AG04450 (cell line): ENCODE data around the gene ASPDH. TPM values are rescaled to one million over a fixed set of nuclear protein-coding genes. Genes with fewer than 3 reads are reported as not detected.

Experiments used
- CTCF ChIA-PET: fragments of 300-600, 350-600 bp; formaldehyde crosslinking; extraction: SDS; loops from one replicate; lab custom pipeline; 2022; ENCODE audit warnings: antibody characterized with exemption, inconsistent platforms; lab: Charles Lee
- POLR2A ChIA-PET: fragments of 350-600 bp; formaldehyde crosslinking; extraction: SDS; loops from one replicate; lab custom pipeline; 2021; ENCODE audit warnings: antibody characterized with exemption, inconsistent platforms; lab: Yijun Ruan, JAX
- DNase-seq: peaks from one replicate; pipeline ENCODE4 v3.0.0-alpha.2; 2011; ENCODE audit warnings: low read depth, low spot score
- H3K27ac ChIP-seq: one replicate; pipeline ENCODE4 v1.5.1; 2012; ENCODE audit warnings: low read depth, low read length, control low read depth
- H3K27me3 ChIP-seq: one replicate; pipeline ENCODE4 v1.6.0; 2012; ENCODE audit warnings: low read length; ENCODE audit not compliant: control insufficient read depth, insufficient read depth
- H3K4me3 ChIP-seq: 2 replicates; pipeline ENCODE4 v1.5.1; 2011; ENCODE audit warnings: mild to moderate bottlenecking, low read depth, low read length, control low read depth
- H3K9me3 ChIP-seq: 2 replicates; pipeline ENCODE4 v1.5.1; 2012; ENCODE audit warnings: low read length; ENCODE audit not compliant: control insufficient read depth, insufficient read depth
- polyA plus RNA-seq: library from polyadenylated mRNA; depleted of rRNA; stranded (reverse); fragments of >200 nt; gene quantifications from 2 replicates; pipeline ENCODE4 v1.2.3, GENCODE V29; 2011; rRNA removed
- TF ChIP-seq, protein P1 (sequence below): IDR thresholded peaks from 2 replicates; pipeline ENCODE4 v1.5.1; 2011; ENCODE audit warnings: low read depth, low read length, control low read depth, inconsistent platforms

The ASPDH gene
- polyA plus RNA-seq, 1 experiment: not detected

DNA sequence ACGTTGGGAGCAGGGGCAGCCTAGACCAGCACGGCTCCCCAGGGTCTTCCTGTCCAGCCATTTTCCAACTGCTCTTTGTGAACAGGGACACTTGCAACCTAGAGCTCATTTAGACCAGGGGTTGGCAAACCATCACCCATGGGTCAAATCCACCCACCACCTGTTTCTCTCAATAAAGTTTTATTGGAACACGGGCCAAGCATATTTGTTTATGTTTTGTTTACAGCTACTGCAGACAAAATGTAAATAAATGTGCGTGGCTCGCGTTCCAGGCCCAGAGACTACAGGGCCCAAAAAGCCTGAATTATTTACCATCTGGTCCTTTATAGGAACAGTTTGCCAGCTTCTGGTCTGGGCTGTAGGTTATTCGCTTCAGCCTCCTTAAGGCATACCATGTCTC is 50.7 kb downstream of the ASPDH start:
- H3K4me3 ChIP-seq: no peak overlapping the region
- TF ChIP-seq, protein P1, sequence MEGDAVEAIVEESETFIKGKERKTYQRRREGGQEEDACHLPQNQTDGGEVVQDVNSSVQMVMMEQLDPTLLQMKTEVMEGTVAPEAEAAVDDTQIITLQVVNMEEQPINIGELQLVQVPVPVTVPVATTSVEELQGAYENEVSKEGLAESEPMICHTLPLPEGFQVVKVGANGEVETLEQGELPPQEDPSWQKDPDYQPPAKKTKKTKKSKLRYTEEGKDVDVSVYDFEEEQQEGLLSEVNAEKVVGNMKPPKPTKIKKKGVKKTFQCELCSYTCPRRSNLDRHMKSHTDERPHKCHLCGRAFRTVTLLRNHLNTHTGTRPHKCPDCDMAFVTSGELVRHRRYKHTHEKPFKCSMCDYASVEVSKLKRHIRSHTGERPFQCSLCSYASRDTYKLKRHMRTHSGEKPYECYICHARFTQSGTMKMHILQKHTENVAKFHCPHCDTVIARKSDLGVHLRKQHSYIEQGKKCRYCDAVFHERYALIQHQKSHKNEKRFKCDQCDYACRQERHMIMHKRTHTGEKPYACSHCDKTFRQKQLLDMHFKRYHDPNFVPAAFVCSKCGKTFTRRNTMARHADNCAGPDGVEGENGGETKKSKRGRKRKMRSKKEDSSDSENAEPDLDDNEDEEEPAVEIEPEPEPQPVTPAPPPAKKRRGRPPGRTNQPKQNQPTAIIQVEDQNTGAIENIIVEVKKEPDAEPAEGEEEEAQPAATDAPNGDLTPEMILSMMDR: no peak
- CTCF ChIA-PET: interaction anchor here (0.6 to 1.0 kb wide), 2 partner anchors 11 to 13 kb away, joined by 4 to 6 read pairs; no protein-coding TSS in a partner anchor
- no peak for DNase-seq
- H3K27me3 ChIP-seq: peaks cover 7% of the 10 kb centered on the region
- no peak overlapping the region for H3K27ac ChIP-seq
- POLR2A ChIA-PET: no interaction called here
- no peaks in the 10 kb centered on the region; the same call in 1 of the 2 replicates for H3K9me3 ChIP-seq

Other genes starting within 250 kb of the ASPDH start
- gene KCNC3, start 184.5 kb downstream of the ASPDH start, polyA plus RNA-seq: not detected in 2 replicates
- 0.10 and 0.16 TPM in 2 replicates for gene NAPSA, start 148.3 kb downstream of the ASPDH start, polyA plus RNA-seq
- 23.7 and 32.5 TPM in 2 replicates for gene NR1H2, start 137.5 kb downstream of the ASPDH start, polyA plus RNA-seq
- 5.1 and 6.2 TPM in 2 replicates for gene POLD1, start 129.6 kb downstream of the ASPDH start, polyA plus RNA-seq
- not detected in 2 replicates for gene SPIB, start 95.0 kb downstream of the ASPDH start, polyA plus RNA-seq
- gene MYBPC2, start 81.0 kb downstream of the ASPDH start, polyA plus RNA-seq: not detected in 2 replicates
- 45.4 and 57.2 TPM in 2 replicates for gene EMC10, start 37.4 kb downstream of the ASPDH start, polyA plus RNA-seq
- 0.32 and 0.48 TPM in 2 replicates for gene GARIN5A, start 37.1 kb downstream of the ASPDH start, polyA plus RNA-seq
- 19.6 and 30.7 TPM in 2 replicates for gene JOSD2, start 2.7 kb downstream of the ASPDH start, polyA plus RNA-seq
- not detected in 2 replicates for gene LRRC4B, start 54.5 kb upstream of the ASPDH start, polyA plus RNA-seq
- gene SYT3, start 126.0 kb upstream of the ASPDH start, polyA plus RNA-seq: 0.02 and 0.05 TPM in 2 replicates
- not detected in 2 replicates for gene C19orf81, start 135.5 kb upstream of the ASPDH start, polyA plus RNA-seq
- gene SHANK1, start 205.9 kb upstream of the ASPDH start, polyA plus RNA-seq: 2.4 and 3.5 TPM in 2 replicates
- gene CLEC11A, start 209.5 kb upstream of the ASPDH start, polyA plus RNA-seq: 43.9 and 64.1 TPM in 2 replicates